ENCODE measurements around the gene NDUFV3.

DNA sequence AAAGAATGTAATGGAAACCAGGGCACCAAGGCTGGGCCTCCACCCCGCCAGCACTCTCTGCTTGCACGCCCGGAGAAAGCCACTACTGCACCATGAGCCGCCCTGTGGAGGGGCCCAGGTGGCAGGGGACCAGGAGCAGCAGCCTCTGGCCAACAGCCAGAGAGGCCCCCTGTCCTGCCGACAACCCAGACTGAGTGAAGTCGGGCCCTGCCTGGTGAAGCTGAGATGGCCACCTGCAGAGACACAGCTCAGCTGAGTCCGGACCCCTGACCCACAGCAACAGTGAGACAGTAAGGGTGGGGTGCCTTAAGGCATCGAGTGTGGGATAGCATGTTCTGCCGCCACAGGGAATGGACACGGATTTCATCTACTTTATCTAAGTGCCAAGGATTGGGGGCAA is 42.6 kb upstream of the NDUFV3 start:
- TF ChIP-seq YY1 (IDR thresholded peaks at IDR 0.05; ENCODE audit: low read depth, low read length): no peak
- TF ChIP-seq TAF1 (IDR thresholded peaks at IDR 0.05; ENCODE audit: low read depth, low read length): no peak
- TF ChIP-seq, protein P1, sequence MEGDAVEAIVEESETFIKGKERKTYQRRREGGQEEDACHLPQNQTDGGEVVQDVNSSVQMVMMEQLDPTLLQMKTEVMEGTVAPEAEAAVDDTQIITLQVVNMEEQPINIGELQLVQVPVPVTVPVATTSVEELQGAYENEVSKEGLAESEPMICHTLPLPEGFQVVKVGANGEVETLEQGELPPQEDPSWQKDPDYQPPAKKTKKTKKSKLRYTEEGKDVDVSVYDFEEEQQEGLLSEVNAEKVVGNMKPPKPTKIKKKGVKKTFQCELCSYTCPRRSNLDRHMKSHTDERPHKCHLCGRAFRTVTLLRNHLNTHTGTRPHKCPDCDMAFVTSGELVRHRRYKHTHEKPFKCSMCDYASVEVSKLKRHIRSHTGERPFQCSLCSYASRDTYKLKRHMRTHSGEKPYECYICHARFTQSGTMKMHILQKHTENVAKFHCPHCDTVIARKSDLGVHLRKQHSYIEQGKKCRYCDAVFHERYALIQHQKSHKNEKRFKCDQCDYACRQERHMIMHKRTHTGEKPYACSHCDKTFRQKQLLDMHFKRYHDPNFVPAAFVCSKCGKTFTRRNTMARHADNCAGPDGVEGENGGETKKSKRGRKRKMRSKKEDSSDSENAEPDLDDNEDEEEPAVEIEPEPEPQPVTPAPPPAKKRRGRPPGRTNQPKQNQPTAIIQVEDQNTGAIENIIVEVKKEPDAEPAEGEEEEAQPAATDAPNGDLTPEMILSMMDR (IDR thresholded peaks at IDR 0.05; ENCODE audit: control extremely low read depth in 1 of 3, insufficient read depth in 1 of 3, low read depth in 1 of 3, low read length in 3 of 3): no peak
- TF ChIP-seq SUZ12 (IDR thresholded peaks at IDR 0.05; ENCODE audit: low read length): no peak

All from H1 (cell line).